ENCODE data around the gene FURIN. TPM values are rescaled to one million over a fixed set of nuclear protein-coding genes. Genes with fewer than 3 reads are reported as not detected.

FURIN gene
- total RNA-seq, 1 experiment from 2014 or later = 35.1 TPM

DNA sequence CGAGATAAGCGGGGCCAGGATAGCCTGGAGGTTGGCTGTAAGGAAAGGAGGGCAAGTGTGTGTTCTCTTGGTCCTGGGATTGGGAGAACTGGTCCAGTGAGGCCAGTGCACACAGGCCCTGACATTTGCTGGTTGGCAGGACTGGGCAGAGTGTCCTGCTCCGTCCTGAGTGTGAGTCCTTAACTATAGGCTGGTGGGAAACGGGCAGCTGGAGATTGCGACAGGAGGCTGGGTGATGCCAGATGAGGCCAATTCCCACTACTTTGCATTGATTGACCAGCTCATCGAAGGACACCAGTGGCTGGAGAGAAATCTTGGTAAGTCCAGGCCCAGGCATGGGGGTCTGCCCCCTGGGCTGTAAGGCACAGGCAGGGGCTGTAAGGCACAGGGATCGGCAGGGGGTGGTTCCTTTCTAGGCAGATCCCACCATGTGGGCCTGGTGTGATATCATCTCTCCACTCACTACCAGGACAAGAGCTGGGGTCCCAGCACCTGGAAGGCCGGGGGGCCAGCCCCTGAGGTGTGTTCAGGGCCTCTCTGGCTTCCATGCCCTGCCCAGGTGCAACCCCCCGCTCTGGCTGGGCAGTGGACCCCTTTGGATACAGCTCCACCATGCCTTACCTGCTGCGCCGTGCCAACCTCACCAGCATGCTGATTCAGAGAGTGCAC lies 37.9 kb downstream of the FURIN start:
- peaks cover 21% of the 10 kb centered on the region for H3K27me3 Mint-ChIP-seq (ENCODE audit: low read depth)
- Histone ChIP-seq H3K27ac (ENCODE audit: insufficient read length, low read depth, low read length) (no peak overlapping the region), H2AFZ (ENCODE audit: low read length) (no peak overlapping the region), H3T11ph (ENCODE audit: low read length) (no peak overlapping the region), H2BK5ac (ENCODE audit: insufficient read length, low read length) (no peak overlapping the region), H2BK20ac (ENCODE audit: low read depth, low read length, poor library complexity, severe bottlenecking) (no peak overlapping the region), H3K27me3 (ENCODE audit: insufficient read depth, low read length) (no peaks in the 10 kb centered on the region; the same call in 1 of the 2 replicates), H2BK120ac (ENCODE audit: low read depth, low read length, poor library complexity, severe bottlenecking) (no peak overlapping the region), H4K91ac (ENCODE audit: insufficient read length, low read depth, low read length) (no peak overlapping the region), H3K23me2 (ENCODE audit: insufficient read length, low read depth, low read length, poor library complexity, severe bottlenecking) (peaks cover 8% of the 10 kb centered on the region), H3K18ac (ENCODE audit: insufficient read length, low read depth, low read length) (no peak overlapping the region), H3K9me3 (ENCODE audit: control insufficient read depth, low read depth, low read length) (no peaks in the 10 kb centered on the region), H2BK15ac (ENCODE audit: low read depth, low read length) (no peak overlapping the region), H3K79me2 (ENCODE audit: insufficient read depth, low read length) (no peaks in the 10 kb centered on the region), H4K8ac (replicated peaks; ENCODE audit: insufficient read length, low read depth, low read length) (no peak overlapping the region), H3K79me1 (ENCODE audit: insufficient read depth, low read depth, low read length, poor library complexity, severe bottlenecking) (no peaks in the 10 kb centered on the region), H3K14ac (ENCODE audit: insufficient read depth, low read length) (no peak overlapping the region), H3K4ac (ENCODE audit: low read depth, low read length) (no peak overlapping the region), H3K9ac (ENCODE audit: extremely low read depth, insufficient read length, low read length) (no peak overlapping the region), H4K20me1 (ENCODE audit: control insufficient read depth, insufficient read depth, insufficient read length) (no peaks in the 10 kb centered on the region), H3K4me1 (ENCODE audit: insufficient read depth, low read length) (peaks cover 3% of the 10 kb centered on the region; the same call in 1 of the 2 replicates), H3K56ac (ENCODE audit: insufficient read length, low read depth, low read length) (no peak overlapping the region), H2AK5ac (ENCODE audit: insufficient read length, low read length) (no peak overlapping the region), H3K23ac (ENCODE audit: insufficient read length, low read depth, low read length) (no peak overlapping the region), H3K4me2 (ENCODE audit: insufficient read depth, insufficient read length, low read length) (no peak overlapping the region), H4K5ac (ENCODE audit: insufficient read length, low read depth, low read length) (no peak overlapping the region), H2BK12ac (ENCODE audit: insufficient read length, low read depth, low read length) (no peak overlapping the region)
- no CpG with 5 or more reads among the region's 11 CpGs for WGBS (ENCODE audit: extremely low coverage, insufficient read length, low lambda C conversion rate)
- peaks cover 9 to 37% (median 12%) of the 10 kb centered on the region in 3 experiments for H3K36me3 Mint-ChIP-seq (ENCODE audit: insufficient read depth in 1 of 3, low read depth in 3 of 3)
- peaks cover 16 to 17% of the 10 kb centered on the region in 2 experiments for H3K4me1 Mint-ChIP-seq
- no peaks in the 10 kb centered on the region for H3K9me3 Mint-ChIP-seq
- no peak for DNase-seq
- H3K4me3 Mint-ChIP-seq = no peak overlapping the region
- H3K27ac Mint-ChIP-seq = no peak overlapping the region
- TF ChIP-seq, protein P1, sequence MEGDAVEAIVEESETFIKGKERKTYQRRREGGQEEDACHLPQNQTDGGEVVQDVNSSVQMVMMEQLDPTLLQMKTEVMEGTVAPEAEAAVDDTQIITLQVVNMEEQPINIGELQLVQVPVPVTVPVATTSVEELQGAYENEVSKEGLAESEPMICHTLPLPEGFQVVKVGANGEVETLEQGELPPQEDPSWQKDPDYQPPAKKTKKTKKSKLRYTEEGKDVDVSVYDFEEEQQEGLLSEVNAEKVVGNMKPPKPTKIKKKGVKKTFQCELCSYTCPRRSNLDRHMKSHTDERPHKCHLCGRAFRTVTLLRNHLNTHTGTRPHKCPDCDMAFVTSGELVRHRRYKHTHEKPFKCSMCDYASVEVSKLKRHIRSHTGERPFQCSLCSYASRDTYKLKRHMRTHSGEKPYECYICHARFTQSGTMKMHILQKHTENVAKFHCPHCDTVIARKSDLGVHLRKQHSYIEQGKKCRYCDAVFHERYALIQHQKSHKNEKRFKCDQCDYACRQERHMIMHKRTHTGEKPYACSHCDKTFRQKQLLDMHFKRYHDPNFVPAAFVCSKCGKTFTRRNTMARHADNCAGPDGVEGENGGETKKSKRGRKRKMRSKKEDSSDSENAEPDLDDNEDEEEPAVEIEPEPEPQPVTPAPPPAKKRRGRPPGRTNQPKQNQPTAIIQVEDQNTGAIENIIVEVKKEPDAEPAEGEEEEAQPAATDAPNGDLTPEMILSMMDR (conservative IDR thresholded peaks at IDR 0.05) = no peak
